Measurements from ENCODE around the gene EMILIN2. TPM values are rescaled to one million over a fixed set of nuclear protein-coding genes. Genes with fewer than 3 reads are reported as not detected.
"Not testable (repeated sequence)": the region's sequence is repeated elsewhere in the genome, so short reads cannot be mapped to it uniquely, and the experiment has no call there.

The EMILIN2 gene
- total RNA-seq, 2 experiments from 2014 or later, result 25.4 to 26.3 TPM

DNA sequence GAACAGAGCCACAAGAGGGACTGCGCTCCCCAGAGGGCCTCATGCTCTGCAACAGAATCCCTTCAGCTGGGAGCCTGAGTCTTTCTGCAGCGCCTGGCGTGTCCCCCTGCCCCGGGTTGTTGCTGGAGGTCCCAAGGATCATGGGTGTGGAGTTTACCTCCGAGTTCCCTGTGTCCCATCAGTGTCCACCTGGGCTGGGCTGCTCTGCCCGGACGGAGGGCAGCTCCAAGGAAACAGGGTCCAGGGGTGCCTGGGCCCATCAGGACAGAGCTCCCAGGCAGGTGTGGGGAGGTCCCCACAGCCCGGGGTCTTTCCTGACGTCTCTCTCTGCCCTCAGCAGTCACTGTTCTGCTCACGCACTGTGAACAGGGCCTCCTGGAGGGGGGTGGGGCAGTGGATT, 63.5 kb downstream of the EMILIN2 start:
- CTCF ChIA-PET, result no interaction called here
- POLR2A ChIA-PET, result interaction anchor here (0.7 kb wide), 1 partner anchor 118 kb away, joined by 3 read pairs; no protein-coding TSS in a partner anchor

DNA sequence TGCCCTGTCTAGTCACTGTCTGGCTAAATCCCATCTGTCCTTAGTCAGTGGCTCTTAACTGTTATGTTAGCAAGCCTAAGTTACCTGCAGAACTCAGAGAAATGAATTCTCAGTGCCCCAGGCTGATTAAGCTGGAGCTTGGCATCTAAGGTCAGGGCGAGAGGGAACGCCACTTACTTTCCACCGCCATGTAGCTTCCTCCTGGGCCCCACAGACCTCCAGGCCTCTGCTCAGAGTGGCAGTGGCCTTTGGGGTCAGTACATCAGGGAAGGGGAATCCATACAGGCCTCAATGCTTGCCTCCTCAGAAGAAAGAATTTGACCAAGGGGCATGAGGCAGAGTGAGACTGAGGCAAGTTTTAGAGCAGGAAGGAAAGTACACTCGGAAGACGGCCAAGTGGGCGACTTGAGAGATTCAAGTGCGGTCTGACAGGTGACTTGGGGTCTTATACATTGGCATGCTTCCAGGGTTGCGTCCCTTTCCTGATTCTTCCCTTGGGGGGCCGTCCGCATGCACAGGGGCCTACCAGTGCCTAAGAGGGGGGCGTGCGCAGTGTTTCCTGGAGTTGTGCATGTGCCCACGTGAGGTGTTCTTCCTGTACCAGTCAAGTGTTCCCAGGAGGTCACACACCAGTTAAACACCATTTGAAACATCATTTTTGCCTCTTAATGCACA, 64.1 kb downstream of the EMILIN2 start:
- CTCF ChIA-PET, result no interaction called here
- POLR2A ChIA-PET, result interaction anchor here (0.7 kb wide), 1 partner anchor 119 kb away, joined by 3 read pairs; no protein-coding TSS in a partner anchor

DNA sequence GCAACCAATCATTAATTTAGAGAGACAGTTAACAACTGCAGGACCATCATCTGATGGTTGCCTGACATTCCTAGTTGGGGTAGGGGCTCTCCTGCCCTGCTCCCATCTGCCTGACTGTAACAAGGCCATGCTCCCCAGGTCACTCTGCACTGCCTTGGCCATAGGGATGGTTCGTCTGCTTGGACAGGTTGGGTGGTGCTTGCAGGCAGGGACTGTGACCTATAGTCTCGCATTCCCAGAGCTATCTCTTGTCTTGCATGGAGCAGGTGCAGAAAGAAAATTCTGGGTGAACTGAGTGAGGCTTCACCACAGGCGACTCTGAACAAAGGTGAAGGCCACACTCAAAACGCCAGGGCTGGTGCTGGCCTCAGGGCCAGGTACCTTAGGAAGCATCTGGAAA, 64.7 kb downstream of the EMILIN2 start:
- ChIA-PET CTCF (no interaction called here), POLR2A (no interaction called here)

DNA sequence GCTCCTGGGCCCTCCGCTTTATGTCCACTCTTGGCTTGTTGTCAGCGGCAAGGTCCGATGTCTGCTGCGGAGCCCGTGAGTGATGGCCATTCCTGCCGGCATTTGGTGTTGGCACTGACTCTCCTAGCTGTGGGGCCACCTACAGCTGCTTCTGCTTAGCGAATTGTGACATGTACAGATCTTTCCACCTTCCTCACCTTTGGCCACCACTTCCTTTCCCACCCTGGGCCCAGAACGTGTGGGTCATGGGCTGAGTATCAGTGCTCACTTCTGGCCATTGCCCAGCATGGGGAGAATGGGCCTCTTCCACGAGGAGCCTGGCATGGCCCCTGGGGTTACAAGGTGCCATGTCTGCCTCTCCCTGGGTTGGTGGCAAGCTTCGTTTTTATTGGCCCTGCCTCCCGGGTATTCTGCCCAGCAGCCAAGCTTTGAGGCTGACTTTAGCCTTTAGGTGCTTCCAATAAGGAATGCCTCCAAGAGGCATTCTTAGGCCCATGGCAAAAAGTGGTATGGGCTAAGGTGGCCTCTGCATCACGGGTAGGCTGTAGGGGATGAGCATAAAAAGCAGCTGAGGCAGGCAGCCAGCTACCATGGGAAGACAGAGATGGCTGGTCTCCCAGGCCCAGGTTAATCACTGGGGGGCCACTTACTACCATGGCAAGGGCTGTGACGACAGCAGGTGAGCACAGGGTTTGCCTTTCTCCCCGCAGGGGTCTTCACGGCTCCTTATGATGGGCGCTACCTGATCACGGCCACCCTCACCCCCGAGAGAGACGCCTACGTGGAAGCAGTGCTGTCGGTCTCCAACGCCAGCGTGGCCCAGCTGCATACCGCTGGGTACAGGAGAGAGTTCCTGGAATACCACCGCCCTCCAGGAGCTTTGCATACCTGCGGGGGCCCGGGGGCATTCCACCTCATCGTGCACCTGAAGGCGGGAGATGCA, 65.8 kb downstream of the EMILIN2 start:
- CTCF ChIA-PET, result no interaction called here
- POLR2A ChIA-PET, result no interaction called here

DNA sequence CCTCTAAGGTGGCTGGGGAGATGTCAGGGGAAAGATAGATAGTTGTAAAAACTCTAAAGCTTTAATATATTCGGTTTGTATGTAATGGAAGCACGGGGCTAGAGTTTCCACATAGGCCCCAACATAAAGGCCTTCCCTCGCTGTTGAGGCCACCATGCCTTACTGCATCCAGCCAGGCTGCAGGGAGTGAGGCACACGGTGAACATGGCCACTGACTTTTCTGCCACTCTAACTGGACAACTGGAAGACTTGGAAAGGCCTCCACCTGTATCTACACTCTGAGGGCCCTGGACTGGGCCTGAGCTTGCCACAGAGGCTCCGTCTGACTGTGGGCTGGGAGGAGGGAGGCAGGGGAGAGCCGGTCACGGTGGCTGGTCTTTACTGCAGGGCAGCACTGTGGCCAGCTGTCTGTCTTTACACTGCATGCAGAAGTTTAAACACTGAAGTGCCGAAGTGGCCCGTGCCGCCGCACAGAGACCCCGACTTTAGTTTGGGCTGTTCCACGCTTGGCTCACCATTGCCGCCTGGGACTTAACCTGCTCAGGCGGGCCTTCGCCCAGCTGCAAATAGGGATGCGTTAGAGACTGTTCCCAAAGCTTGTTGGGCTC, 66.7 kb downstream of the EMILIN2 start:
- ChIA-PET CTCF (no interaction called here), POLR2A (interaction anchor here (0.5 kb wide), 1 partner anchor 133 kb away, joined by 4 read pairs; no protein-coding TSS in a partner anchor)

DNA sequence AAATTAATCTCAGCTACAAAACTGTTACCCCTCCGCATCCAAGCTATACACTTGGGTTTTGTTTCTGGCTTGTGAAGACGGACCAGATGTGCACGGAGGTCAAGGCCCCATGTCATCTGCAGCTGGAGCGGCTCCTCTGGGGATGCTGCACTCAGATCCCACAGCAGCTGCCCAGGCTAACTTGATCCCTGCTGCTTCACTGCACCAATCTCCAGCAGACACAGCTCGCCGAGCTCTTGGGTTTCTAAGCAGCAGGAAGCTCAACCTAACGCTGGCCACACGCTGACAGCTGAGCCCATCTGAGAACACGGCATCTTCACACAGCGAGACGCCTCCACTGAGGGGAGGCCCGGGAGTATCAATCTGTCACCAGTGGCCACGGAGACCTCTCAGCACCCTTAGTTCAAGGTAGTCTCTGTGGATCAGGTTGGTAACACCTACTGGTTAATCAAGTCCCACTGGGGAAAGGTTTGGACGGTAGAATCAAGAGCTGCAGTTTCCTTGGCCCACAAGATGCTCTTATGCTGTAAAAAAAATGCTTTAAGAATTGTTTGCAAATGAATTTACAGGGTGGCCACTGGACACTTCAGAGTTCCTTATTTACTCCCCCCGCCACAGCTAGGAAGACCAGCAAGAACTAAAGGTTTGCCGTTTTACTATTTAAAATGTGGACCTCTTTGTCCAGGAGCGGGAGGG, 67.5 kb downstream of the EMILIN2 start:
- CTCF ChIA-PET, result no interaction called here
- POLR2A ChIA-PET, result no interaction called here

DNA sequence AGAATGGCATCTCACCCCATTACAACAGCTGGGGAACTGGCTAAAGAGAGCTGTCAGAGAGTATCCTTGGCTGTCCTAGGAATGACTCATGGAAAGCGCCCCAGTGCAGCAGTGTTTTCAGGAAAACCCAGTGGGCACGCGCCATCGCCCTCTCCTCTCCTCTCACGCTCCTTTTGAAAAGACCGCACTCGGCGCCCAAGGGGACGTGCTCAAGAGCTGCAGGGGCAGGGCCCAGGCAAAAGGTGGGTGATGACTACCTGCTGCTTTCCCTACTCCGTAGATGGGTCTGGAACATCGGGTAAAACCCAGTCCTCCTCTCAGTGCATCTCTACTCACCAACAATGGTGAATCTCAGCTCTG, 68.1 kb downstream of the EMILIN2 start:
- CTCF ChIA-PET, result no interaction called here
- POLR2A ChIA-PET, result interaction anchor here (0.7 kb wide), 1 partner anchor 72 kb away, joined by 7 read pairs; no protein-coding TSS in a partner anchor

DNA sequence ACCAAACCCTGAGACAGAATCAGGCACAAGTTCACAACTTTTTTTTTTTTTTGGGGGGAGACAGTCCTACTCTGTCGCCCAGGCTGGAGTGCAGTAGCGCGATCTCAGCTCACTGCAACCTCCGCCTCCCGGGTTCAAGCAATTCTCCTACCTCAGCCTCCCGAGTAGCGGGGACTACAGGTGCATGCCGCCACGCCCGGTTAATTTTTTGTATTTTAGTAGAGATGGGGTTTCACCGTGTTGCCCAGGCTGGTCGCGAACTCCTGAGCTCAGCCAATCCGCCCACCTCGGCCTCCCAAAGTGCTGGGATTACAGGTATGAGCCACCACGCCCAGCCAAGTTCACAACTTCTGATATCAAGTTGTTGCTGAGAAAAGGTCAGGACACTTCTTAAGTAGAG, 68.7 kb downstream of the EMILIN2 start:
- POLR2A ChIA-PET, result interaction anchor here (0.7 kb wide), 1 partner anchor 71 kb away, joined by 7 read pairs; no protein-coding TSS in a partner anchor
- CTCF ChIA-PET, result not testable (repeated sequence)

DNA sequence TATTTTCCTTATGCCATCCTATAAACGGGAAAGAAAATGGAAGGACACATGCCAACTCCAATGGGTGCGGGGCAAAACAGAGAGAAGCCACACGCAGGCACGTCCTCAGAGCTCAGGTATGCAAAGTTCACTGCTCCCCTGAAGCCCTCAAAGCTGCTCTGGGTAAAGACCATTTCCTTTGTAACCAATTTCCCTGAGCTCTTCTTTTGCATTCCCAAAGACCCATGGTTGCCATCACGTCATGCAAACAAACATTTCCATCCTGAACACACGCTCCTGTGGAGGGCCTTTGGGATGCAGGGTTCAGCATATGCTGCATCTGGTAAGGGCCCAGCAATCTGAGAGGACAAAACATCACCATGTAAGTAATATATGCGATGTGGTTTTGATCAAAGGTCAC, 69.4 kb downstream of the EMILIN2 start:
- ChIA-PET CTCF (no interaction called here), POLR2A (no interaction called here)

DNA sequence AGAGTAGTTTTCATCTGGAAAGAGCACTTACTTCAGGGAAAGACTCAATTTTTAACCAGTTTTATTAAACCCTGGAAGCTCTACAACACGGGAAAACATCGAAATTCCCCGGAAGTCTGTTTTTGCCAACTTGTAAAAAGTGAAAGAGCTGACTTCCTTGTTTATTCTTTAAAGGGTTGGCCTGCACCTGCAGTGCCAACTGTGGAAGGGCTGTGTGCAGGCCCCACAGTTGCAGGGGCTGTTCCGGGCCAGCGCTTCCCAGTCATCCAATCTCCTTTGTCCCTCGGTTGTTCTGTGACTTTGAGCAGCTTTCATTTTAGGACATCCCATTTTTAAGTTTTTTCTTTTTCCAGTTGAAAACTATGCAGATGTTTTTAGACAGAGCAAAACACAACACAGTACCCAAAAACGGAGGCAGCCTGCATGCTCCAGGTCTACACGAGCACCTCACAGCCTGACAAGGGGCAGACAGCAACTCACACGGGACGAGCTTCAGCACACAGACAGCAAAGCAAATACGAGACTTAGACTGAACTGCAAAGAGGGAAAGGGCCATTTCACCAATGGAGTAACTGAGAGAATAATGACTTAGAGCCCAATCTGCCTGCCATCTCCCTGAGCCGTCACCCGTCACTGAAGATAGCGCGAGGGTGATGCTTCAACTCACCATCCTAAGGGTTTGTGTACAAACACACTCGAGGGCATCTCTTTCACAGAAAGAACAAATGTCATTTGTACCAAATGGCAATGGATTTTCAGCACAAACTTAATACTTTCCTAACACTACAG, 70.6 kb downstream of the EMILIN2 start:
- ChIA-PET CTCF (no interaction called here), POLR2A (no interaction called here)

DNA sequence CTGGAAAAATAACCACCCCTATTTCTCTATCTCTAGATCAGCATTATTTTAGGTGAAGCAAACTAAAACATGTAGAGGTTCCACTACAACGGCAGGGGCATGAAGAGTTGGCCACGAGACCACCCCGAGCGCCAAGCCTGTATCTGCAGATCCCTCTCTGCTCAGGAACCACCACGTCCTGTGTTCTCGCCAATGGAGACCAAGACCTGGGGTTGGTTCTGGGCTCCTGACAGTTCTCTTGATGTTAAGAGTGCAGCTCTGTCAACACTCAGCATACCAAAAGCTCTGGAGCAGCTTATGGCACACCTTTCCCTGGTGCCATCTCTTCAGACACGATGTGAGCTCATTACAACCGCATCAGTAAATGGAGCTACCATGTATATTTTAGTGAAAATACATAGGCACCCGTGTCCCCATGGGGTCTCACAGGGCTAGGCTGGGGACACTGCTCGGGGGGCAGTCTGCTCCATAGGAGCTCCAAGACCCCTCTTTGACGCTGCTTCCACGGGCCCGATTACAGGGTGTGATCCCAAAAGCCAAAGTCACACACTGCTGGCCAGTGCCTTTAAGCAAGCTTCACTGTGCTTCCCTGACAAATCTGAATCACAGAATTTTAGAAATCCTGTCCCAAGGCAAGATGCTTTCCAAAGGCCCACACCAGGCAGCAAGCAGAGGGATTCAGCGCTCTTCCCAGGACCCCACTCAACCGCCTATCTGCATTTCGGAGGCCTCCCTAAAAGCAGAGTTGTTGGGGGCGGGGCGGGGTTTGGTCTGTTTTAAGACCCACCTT, 72.2 kb downstream of the EMILIN2 start:
- ChIA-PET POLR2A (no interaction called here), CTCF (interaction anchor here (1.4 kb wide), 1 partner anchor 233 kb away, joined by 4 read pairs; no protein-coding TSS in a partner anchor)

DNA sequence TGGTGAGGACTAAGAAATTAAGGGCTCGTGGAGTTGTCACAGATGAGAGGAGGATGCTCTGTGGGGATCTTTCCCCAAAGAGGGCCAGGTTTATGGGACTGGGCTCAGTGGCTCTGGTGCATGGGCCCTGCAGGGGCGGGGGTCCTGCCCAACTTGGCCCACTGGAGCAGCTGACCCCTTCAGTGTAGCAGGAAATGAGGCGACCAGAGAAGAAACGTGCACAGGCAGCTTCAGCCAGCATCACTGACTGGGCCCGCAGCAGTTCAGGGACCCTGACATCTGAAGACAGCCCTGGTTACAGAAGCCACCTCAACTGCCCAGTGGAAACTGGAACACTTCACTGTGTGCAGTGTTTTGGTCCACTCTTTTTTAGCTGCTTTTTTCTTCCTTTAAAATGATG, 72.8 kb downstream of the EMILIN2 start:
- ChIA-PET POLR2A (no interaction called here), CTCF (interaction anchor here (1.4 kb wide), 1 partner anchor 232 kb away, joined by 4 read pairs; no protein-coding TSS in a partner anchor)

DNA sequence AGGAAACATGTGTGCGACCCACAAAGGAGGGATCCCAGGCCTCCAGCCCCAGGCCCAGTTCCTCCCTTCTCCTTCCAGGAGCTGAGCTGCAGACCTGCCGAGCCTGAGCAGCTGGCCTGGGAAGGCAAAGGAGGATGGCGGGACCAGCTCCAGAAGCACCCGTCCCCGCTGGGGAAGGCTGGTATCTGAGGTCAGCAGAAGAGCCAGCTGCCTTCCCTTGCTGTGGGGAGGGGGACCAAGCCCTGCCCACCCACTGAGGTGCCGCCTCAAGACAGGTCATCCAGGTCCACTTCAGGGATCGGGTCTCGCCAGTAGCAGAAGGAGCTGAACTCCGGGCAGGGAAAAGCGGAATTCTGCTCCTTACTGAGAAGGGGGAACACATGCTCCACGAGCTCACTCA, 73.2 kb downstream of the EMILIN2 start:
- ChIA-PET POLR2A (no interaction called here), CTCF (interaction anchor here (1.4 kb wide), 1 partner anchor 232 kb away, joined by 4 read pairs; no protein-coding TSS in a partner anchor)

DNA sequence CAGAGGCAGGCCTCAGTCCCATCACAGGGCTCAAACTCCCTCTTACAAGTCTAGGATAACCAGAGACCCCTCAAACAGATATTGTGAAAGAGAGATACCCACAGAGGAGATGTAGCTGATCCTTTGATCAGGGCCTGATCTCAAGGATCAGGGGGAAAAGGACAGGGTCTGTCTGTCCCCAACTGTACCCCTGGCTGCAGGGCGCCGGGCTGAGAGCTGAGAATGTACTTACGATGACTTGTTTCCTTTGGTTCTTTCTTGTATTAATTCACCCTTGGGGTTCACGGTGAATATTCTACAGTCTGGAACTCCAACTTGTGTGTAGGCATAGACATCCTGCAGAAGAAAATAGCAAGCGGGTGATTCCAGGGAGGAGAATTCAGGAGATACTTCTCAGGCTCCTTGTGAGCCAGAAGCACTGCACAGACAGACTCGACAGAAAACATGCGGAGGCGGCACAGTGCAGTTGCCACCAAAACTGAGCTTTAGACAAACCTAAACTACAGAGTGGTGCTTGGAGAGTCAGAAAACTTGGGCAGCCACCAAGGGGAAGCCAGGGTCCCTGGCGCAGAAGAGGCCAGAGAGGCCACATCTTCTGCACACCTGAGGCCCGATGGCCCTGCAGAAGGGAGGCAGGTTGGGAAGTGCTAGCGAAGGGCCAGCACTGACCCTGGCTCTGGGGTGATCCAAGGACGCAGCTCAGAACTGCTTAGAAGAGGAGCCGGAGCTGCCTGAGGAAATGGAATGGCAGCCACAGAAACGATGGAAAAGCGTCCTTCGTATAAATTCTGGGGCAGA, 73.9 kb downstream of the EMILIN2 start:
- CTCF ChIA-PET, result interaction anchor here (1.4 kb wide), 1 partner anchor 231 kb away, joined by 4 read pairs; no protein-coding TSS in a partner anchor
- POLR2A ChIA-PET, result no interaction called here

DNA sequence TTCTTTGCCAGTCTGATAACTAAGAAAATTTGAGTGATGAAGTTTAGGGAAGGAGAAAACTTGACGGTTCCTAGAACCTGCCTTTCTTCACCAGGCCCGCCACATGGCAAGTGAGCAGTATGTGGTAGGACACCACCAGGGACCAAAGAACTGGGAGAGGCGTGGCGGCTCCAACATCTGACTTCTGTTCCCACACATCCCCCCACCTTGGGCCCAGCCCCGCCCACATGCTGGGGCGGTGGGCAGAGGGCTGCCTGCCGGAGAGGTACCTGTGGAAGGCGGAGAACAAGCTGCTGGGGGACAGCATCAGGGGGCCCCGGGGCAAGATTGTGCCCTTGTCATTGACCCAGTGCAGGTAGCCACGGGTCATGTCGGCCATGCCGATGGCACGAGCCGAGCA, 75.0 kb downstream of the EMILIN2 start:
- POLR2A ChIA-PET, result no interaction called here
- CTCF ChIA-PET, result no interaction called here

DNA sequence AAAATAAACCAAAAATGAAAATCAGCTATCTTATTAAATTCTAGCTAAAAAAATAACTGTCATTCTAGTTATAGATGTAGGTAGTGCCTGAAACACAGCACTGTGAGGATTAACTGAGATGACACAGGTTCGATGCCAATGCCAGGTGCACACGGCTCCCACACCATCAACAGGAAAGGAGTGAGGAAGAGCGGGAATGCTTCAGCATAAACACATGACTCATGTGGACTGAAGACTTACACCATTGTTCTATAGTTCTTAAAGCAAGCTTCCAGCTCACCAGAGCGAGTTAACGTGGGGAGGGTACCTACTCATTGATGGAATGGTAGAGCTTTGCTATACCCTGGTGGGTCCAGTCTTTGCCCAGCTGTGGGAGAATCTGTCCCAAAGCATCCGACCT, 76.7 kb downstream of the EMILIN2 start:
- POLR2A ChIA-PET, result interaction anchor here (0.6 kb wide), 1 partner anchor 39 kb away, joined by 4 read pairs; no protein-coding TSS in a partner anchor
- CTCF ChIA-PET, result interaction anchor here (0.8 to 2.3 kb wide), 2 partner anchors 139 to 140 kb away, joined by 3 to 7 read pairs; no protein-coding TSS in a partner anchor

DNA sequence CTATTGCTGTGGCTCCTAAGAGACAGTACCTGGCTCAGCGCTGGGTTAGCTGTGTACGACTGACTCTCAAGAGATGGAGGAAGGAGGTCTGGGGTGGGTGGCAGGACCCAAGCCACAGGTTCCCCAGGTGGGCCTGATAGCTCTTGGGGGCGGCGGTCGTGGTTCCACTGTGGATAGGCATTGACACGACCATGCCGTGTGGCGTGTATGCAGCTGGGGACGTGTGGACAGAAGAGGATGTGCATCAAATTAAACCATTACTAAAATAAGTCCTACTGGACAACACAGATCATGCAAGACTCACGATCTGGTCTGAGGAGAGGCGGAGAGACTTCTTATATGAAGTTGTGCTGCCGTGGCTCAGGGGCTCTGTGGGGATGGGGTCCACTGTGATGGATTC, 78.1 kb downstream of the EMILIN2 start:
- ChIA-PET POLR2A (no interaction called here), CTCF (interaction anchor here (1.0 to 2.3 kb wide), 2 partner anchors 138 to 321 kb away, joined by 3 to 7 read pairs; no protein-coding TSS in a partner anchor)
